K562 (cell line): ENCODE data around the gene FOXA3. TPM values are rescaled to one million over a fixed set of nuclear protein-coding genes. Genes with fewer than 3 reads are reported as not detected.

Source experiments
- BCLAF1 ChIP-seq, 2 experiments: fragments of 450-650 bp in 1 of 2; IDR thresholded peaks; 2 replicates each; pipeline ENCODE4 v1.6.1; 2011 to 2017; ENCODE audit warnings: low read depth in 2 of 2, antibody characterized with exemption in 1 of 2, borderline replicate concordance in 1 of 2, low read length in 1 of 2, mild to moderate bottlenecking in 1 of 2, mixed read lengths in 1 of 2; ENCODE audit not compliant: control insufficient read depth in 1 of 2
- BDP1 ChIP-seq: IDR thresholded peaks from 3 replicates; pipeline ENCODE4 v1.6.1; 2011; ENCODE audit not compliant: insufficient read length, insufficient read depth
- BRF2 ChIP-seq: IDR thresholded peaks from 3 replicates; pipeline ENCODE4 v1.6.1; 2011; ENCODE audit warnings: borderline replicate concordance, mild to moderate bottlenecking; ENCODE audit not compliant: insufficient read length, insufficient read depth
- CBX1 ChIP-seq: sonication (generic); IDR thresholded peaks from 2 replicates; pipeline ENCODE4 v1.6.1; 2016; ENCODE audit warnings: antibody characterized with exemption, low read depth, mild to moderate bottlenecking
- CHD4 ChIP-seq: fragments of 200-600 bp; sonication (generic); IDR thresholded peaks from 3 replicates; pipeline ENCODE4 v1.6.1; 2012; ENCODE audit warnings: low read depth, mild to moderate bottlenecking, mixed read lengths, low read length, inconsistent platforms; ENCODE audit not compliant: insufficient read depth, insufficient replicate concordance, poor library complexity, severe bottlenecking
- CREBBP ChIP-seq: IDR thresholded peaks from one replicate; pipeline ENCODE4 v1.6.1; 2012; ENCODE audit warnings: low read depth, mild to moderate bottlenecking, control low read depth, inconsistent platforms, low read length
- DEAF1 ChIP-seq: fragments of 450-650 bp; formaldehyde crosslinking; IDR thresholded peaks from 2 replicates; pipeline ENCODE4 v1.4.0; 2020; ENCODE audit warnings: mild to moderate bottlenecking, moderate library complexity
- ELK3 ChIP-seq: fragments of 450-650 bp; formaldehyde crosslinking; IDR thresholded peaks from 2 replicates; pipeline ENCODE4 v1.4.0; 2020; ENCODE audit warnings: mild to moderate bottlenecking
- HDAC1 ChIP-seq, 2 experiments: fragments of 450-650 bp; IDR thresholded peaks; 2 replicates each; pipeline ENCODE4 v1.6.1; 2016 to 2017; ENCODE audit warnings: inconsistent platforms in 1 of 2, mild to moderate bottlenecking in 1 of 2, moderate library complexity in 1 of 2
- MAZ ChIP-seq, 2 experiments: fragments of 450-650 bp in 1 of 2; sonication (generic) in 1 of 2; formaldehyde crosslinking; IDR thresholded peaks in 1 of 2; conservative IDR thresholded peaks in 1 of 2; 2 replicates each; pipeline versions ENCODE4 v1.4.0 to v1.5.0; 2020; ENCODE audit warnings: mild to moderate bottlenecking in 1 of 2, missing genetic modification reagents in 1 of 2
- NFIC ChIP-seq: fragments of 450-650 bp; IDR thresholded peaks from 2 replicates; pipeline ENCODE4 v1.6.1; 2017; ENCODE audit warnings: mild to moderate bottlenecking, inconsistent platforms
- PHB ChIP-seq: fragments of 250-450 bp; sonication (Bioruptor Pico); IDR thresholded peaks from 2 replicates; pipeline ENCODE4 v1.5.0; 2021
- PTBP1 ChIP-seq: fragments of 200-400 bp; formaldehyde crosslinking; IDR thresholded peaks from 2 replicates; pipeline ENCODE4 v1.6.1; 2017; ENCODE audit warnings: low read depth, low read length
- TEAD4 ChIP-seq, 2 experiments: sonication (generic) in 1 of 2; formaldehyde crosslinking in 1 of 2; IDR thresholded peaks; 2 replicates each; pipeline versions ENCODE4 v1.6.1 to v1.8.0; 2012 to 2022; ENCODE audit warnings: borderline replicate concordance in 1 of 2, inconsistent platforms in 1 of 2, low read length in 1 of 2, mild to moderate bottlenecking in 1 of 2, missing genetic modification reagents in 1 of 2
- TSC22D4 ChIP-seq: fragments of 450-650 bp; IDR thresholded peaks from 2 replicates; pipeline ENCODE4 v1.6.1; 2016; ENCODE audit warnings: missing genetic modification characterization, missing biosample characterization, control low read depth
- ZNF133 ChIP-seq: fragments of 250-450 bp; sonication (Bioruptor Pico); IDR thresholded peaks from 2 replicates; pipeline ENCODE4 v1.4.0; 2020; ENCODE audit warnings: mild to moderate bottlenecking
- ZSCAN32 ChIP-seq: fragments of 450-650 bp; formaldehyde crosslinking; IDR thresholded peaks from 2 replicates; pipeline ENCODE4 v1.4.0; 2020; ENCODE audit warnings: mild to moderate bottlenecking, moderate library complexity
- polyA plus RNA-seq, 8 experiments: library from polyadenylated mRNA; depleted of rRNA in 4 of 8; stranded (reverse) in 5 of 8; unstranded in 3 of 8; fragments of >200 nt; fragmentation: Nextera tagmentation in 2 of 8; fragmentation: Illumina TruSeq in 1 of 8; extraction: Ambion mirVana in 2 of 8; extraction: Trizol in 1 of 8; gene quantifications; 2 replicates each; pipeline versions ENCODE4 v1.2.1 to v1.2.3, GENCODE V29; 2011 to 2014; ENCODE audit warnings: inconsistent platforms in 1 of 8, missing spikeins in 1 of 8
- total RNA-seq, 7 experiments: library from RNA; depleted of rRNA in 6 of 7; stranded (reverse); fragments of >200 nt in 6 of 7; fragmentation: Illumina TruSeq in 2 of 7; extraction: Trizol in 2 of 7; gene quantifications; 2 replicates each; pipeline versions ENCODE4 v1.2.1 to v1.2.3, GENCODE V29; 2011 to 2021; ENCODE audit warnings: low replicate concordance in 1 of 7
- TF ChIP-seq, protein P1 (sequence below): fragments of 450-650 bp; IDR thresholded peaks from 2 replicates; pipeline ENCODE4 v1.6.1; 2016; ENCODE audit warnings: low read depth, mild to moderate bottlenecking, moderate library complexity

FOXA3 gene
- total and polyA plus RNA-seq, 9 of the 15 experiments (the other 6 are each of a cell fraction or from before 2014, with no cell fraction given), result 1.3 to 15.5 (median 4.7) TPM

- peak; percentile 90 for TF ChIP-seq CBX1
- TF ChIP-seq TSC22D4 (tag), result no peak
- TF ChIP-seq BDP1, result no peak
- TF ChIP-seq PHB, result no peak
- TF ChIP-seq DEAF1 (CRISPR knock-in tag), result peak; percentile 91
- no peak for TF ChIP-seq ZNF133 (CRISPR knock-in tag)
- TF ChIP-seq TEAD4 (IDR thresholded peaks at IDR 0.05; ENCODE audit: low read length), result no peak
- TF ChIP-seq TEAD4 (CRISPR knock-in tag; IDR thresholded peaks at IDR 0.05; ENCODE audit: borderline replicate concordance), result no peak
- TF ChIP-seq HDAC1 (IDR thresholded peaks at IDR 0.05), result peak; percentile 67 to 80; a peak in 3 of 4 replicates
- no peak for TF ChIP-seq ELK3 (CRISPR knock-in tag)
- peak; percentile 97 for TF ChIP-seq PTBP1
- TF ChIP-seq, protein P1, sequence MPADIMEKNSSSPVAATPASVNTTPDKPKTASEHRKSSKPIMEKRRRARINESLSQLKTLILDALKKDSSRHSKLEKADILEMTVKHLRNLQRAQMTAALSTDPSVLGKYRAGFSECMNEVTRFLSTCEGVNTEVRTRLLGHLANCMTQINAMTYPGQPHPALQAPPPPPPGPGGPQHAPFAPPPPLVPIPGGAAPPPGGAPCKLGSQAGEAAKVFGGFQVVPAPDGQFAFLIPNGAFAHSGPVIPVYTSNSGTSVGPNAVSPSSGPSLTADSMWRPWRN, result no peak
- peak; percentile 83 for TF ChIP-seq CHD4
- TF ChIP-seq BRF2, result no peak
- no peak for TF ChIP-seq ZSCAN32 (CRISPR knock-in tag)
- TF ChIP-seq NFIC, result peak; percentile 38
- no peak for TF ChIP-seq BCLAF1 (IDR thresholded peaks at IDR 0.05; ENCODE audit: borderline replicate concordance in 1 of 2, control insufficient read depth in 1 of 2, low read depth in 2 of 2, low read length in 1 of 2)
- TF ChIP-seq CREBBP, result no peak
- TF ChIP-seq MAZ (CRISPR knock-in tag; conservative IDR thresholded peaks at IDR 0.05 in 1 of 2, IDR thresholded peaks at IDR 0.05 in 1 of 2), result peak; percentile 69 to 84
These were observed 18.8 kb downstream of the FOXA3 start (continued) for GRCh38 chr19:45882652-45883585.
